Activated CD4-positive, alpha-beta memory T cell treated with anti-CD3 and anti-CD28 coated beads for 36 hours (primary cell): ENCODE measurements around the gene CDC34. TPM values are rescaled to one million over a fixed set of nuclear protein-coding genes. Genes with fewer than 3 reads are reported as not detected.

ENCODE experiments used
- CTCF ChIA-PET: fragments of 350-600 bp; sonication (Branson Sonifier 250); formaldehyde crosslinking; loops from one replicate; lab custom pipeline; 2021; ENCODE audit warnings: antibody characterized with exemption, inconsistent platforms; lab: Charles Lee
- POLR2A ChIA-PET: fragments of 350-600 bp; sonication (Branson Sonifier 250); formaldehyde crosslinking; loops from one replicate; lab custom pipeline; 2021; ENCODE audit warnings: antibody characterized with exemption; lab: Charles Lee
- DNase-seq: peaks from one replicate; pipeline ENCODE4 v3.0.0-alpha.2; 2020
- H3K27ac Mint-ChIP-seq: one replicate; pipeline ENCODE4 v1.8.0; 2021; ENCODE audit warnings: mixed read lengths
- H3K27me3 Mint-ChIP-seq: one replicate; pipeline ENCODE4 v1.8.0; 2021; ENCODE audit warnings: mixed read lengths
- H3K36me3 Mint-ChIP-seq: one replicate; pipeline ENCODE4 v1.8.0; 2021; ENCODE audit warnings: mixed read lengths
- H3K4me1 Mint-ChIP-seq: one replicate; pipeline ENCODE4 v1.8.0; 2021; ENCODE audit warnings: low read depth, mixed read lengths
- H3K4me3 Mint-ChIP-seq: one replicate; pipeline ENCODE4 v1.8.0; 2021; ENCODE audit warnings: mild to moderate bottlenecking, mixed read lengths
- H3K9me3 Mint-ChIP-seq: one replicate; pipeline ENCODE4 v1.8.0; 2021; ENCODE audit warnings: mixed read lengths
- intact Hi-C: fragments of 100-400 bp; cut with micrococcal nuclease; formaldehyde crosslinking; loops from one replicate; pipeline ENCODE4 v1.15.1; 2023
- total RNA-seq, 2 experiments: library from RNA; stranded (reverse); gene quantifications; one replicate each; pipeline ENCODE4 v1.2.3, GENCODE V29; 2021

CDC34 gene
- total RNA-seq, 2 experiments from 2014 or later: 45.9 to 46.4 TPM

DNA sequence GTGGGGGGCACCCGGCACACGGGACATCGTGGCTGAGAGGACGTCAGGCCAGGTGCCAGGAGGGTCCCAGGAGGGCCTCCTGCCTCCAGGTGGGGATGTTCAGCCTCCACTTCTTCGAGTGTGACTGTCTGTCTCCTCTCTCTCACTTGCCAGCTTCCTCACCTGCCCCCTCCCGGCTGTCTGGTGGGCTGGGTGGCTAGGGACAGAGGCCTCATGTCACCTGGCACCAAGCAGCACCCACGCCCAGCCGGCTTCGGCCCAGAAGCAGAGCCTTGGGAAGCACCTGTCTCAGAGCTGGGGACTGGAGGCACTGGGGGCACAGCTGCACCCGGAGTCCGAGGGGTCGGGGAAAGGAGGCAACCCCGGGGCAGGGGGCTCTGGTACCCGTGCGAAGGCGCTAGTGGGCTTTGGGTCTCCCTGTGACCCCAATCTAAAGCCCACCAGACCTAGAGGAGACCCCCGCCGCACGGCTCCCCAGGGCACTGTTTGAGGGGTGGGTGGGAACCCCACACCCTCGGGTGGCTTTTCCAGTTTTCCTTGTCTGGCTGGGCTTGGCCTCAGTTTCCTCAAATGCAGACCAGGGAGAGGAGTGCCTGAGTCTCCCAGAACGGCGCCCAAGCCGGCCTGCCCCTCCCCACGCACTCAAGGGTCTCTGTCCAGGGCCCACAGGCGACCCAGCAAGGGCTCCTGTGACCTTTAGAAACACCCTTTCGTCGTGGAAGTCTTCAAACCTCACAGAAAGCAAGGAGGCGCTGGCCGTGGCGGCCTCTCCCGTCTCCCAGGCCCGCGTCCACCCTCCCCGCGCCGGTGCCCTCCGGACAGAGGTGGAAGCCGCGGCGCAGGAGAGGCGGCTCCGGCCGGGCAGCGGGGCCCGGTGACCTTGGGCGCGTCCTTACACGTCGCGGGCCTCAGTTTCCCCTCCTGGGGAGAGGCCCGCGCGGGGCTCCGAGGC, 57.5 kb downstream of the CDC34 start:
- no peaks in the 10 kb centered on the region for H3K36me3 Mint-ChIP-seq
- peaks cover 14% of the 10 kb centered on the region for H3K27me3 Mint-ChIP-seq
- H3K9me3 Mint-ChIP-seq: no peaks in the 10 kb centered on the region
- DNase-seq: no peak
- intact Hi-C loops: loop anchor here (2.0 to 10.0 kb wide), 4 partner anchors 22 to 143 kb away; partner anchors contain the start of genes FGF22, POLRMT and RNF126
- no peak overlapping the region for H3K27ac Mint-ChIP-seq
- H3K4me3 Mint-ChIP-seq: no peak overlapping the region
- ChIA-PET POLR2A (no interaction called here), CTCF (interaction anchor here (0.6 to 1.3 kb wide), 5 partner anchors 11 to 122 kb away, joined by 3 to 6 read pairs (median 3); partner anchors contain the start of gene RNF126)
- peaks cover 4% of the 10 kb centered on the region for H3K4me1 Mint-ChIP-seq

GRCh38 chr19:589693-590395, 58.3 kb downstream of the CDC34 start, which contains the start of gene HCN2:
Gene HCN2 (plus strand): TSS chr19:589881. CDS start chr19:589946, 65 bp downstream.
- no peak for DNase-seq
- Mint-ChIP-seq H3K36me3 (no peaks in the 10 kb centered on the region), H3K9me3 (no peaks in the 10 kb centered on the region), H3K4me1 (peaks cover 4% of the 10 kb centered on the region), H3K4me3 (no peak within 1 kb of the TSS), H3K27ac (no peak within 1 kb of the TSS), H3K27me3 (peaks cover 14% of the 10 kb centered on the region)
- CTCF ChIA-PET: no interaction called here
- POLR2A ChIA-PET: no interaction called here
- intact Hi-C loops: loop anchor here (2.0 to 10.0 kb wide), 4 partner anchors 21 to 142 kb away; partner anchors contain the start of genes FGF22, POLRMT and RNF126

GRCh38 chr19:590396-590745, 58.8 kb downstream of the CDC34 start:
- peaks cover 4% of the 10 kb centered on the region for H3K4me1 Mint-ChIP-seq
- CTCF ChIA-PET: no interaction called here
- DNase-seq: peak; percentile 37
- H3K36me3 Mint-ChIP-seq: no peaks in the 10 kb centered on the region
- no peak overlapping the region for H3K4me3 Mint-ChIP-seq
- intact Hi-C loops: no loop called here
- H3K27me3 Mint-ChIP-seq: peaks cover 14% of the 10 kb centered on the region
- no peak overlapping the region for H3K27ac Mint-ChIP-seq
- POLR2A ChIA-PET: no interaction called here
- H3K9me3 Mint-ChIP-seq: no peaks in the 10 kb centered on the region

GRCh38 chr19:590750-591098, 59.2 kb downstream of the CDC34 start:
- Mint-ChIP-seq H3K4me1 (peaks cover 4% of the 10 kb centered on the region), H3K36me3 (no peaks in the 10 kb centered on the region), H3K27me3 (peaks cover 14% of the 10 kb centered on the region), H3K9me3 (no peaks in the 10 kb centered on the region), H3K4me3 (no peak overlapping the region), H3K27ac (no peak overlapping the region)
- no peak for DNase-seq
- intact Hi-C loops: no loop called here
- ChIA-PET POLR2A (no interaction called here), CTCF (no interaction called here)

GRCh38 chr19:591099-591958, 59.8 kb downstream of the CDC34 start:
- no peak overlapping the region for H3K27ac Mint-ChIP-seq
- CTCF ChIA-PET: no interaction called here

More at GRCh38 chr19:591099-591958, 59.8 kb downstream of the CDC34 start:
- DNase-seq: no peak
- no peaks in the 10 kb centered on the region for H3K36me3 Mint-ChIP-seq
- no peak overlapping the region for H3K4me3 Mint-ChIP-seq
- H3K27me3 Mint-ChIP-seq: peaks cover 14% of the 10 kb centered on the region
- peaks cover 4% of the 10 kb centered on the region for H3K4me1 Mint-ChIP-seq
- no peaks in the 10 kb centered on the region for H3K9me3 Mint-ChIP-seq
- POLR2A ChIA-PET: no interaction called here
- intact Hi-C loops: no loop called here

Other genes starting within 250 kb of the CDC34 start
- under 1 TPM; 0.51 to 0.67 TPM for gene PLPP2, start 240.4 kb upstream of the CDC34 start, total RNA-seq
- 10 to 100 TPM; 22.1 to 23.1 TPM for gene MIER2, start 187.0 kb upstream of the CDC34 start, total RNA-seq
- gene C2CD4C, start 122.6 kb upstream of the CDC34 start, total RNA-seq: under 1 TPM; 0.33 to 0.44 TPM
- gene SHC2, start 70.7 kb upstream of the CDC34 start, total RNA-seq: under 1 TPM in 1 of 2 experiments, not detected in 1; 0.21 TPM
- under 1 TPM; 0.22 to 0.36 TPM for gene MADCAM1, start 35.3 kb upstream of the CDC34 start, total RNA-seq
- 1 to 10 TPM; 8.1 to 8.5 TPM for gene TPGS1, start 24.3 kb upstream of the CDC34 start, total RNA-seq
- gene GZMM, start 12.3 kb downstream of the CDC34 start, total RNA-seq: 10 to 100 TPM; 27.2 to 27.4 TPM
- gene BSG, start 40.8 kb downstream of the CDC34 start, total RNA-seq: 100 to 1,000 TPM; 185 to 205 TPM
- gene HCN2, start 58.1 kb downstream of the CDC34 start, total RNA-seq: 1 to 10 TPM in 1 of 2 experiments, under 1 TPM in 1; 1.00 to 1.0 TPM
- 10 to 100 TPM; 71.5 to 72.5 TPM for gene POLRMT, start 101.8 kb downstream of the CDC34 start, total RNA-seq
- gene FGF22, start 108.1 kb downstream of the CDC34 start, total RNA-seq: under 1 TPM in 1 of 2 experiments, not detected in 1; 0.14 TPM
- gene RNF126, start 131.5 kb downstream of the CDC34 start, total RNA-seq: 10 to 100 TPM; 84.4 to 89.7 TPM
- 1 to 10 TPM; 5.7 to 6.0 TPM for gene FSTL3, start 144.6 kb downstream of the CDC34 start, total RNA-seq
- gene PRSS57, start 163.7 kb downstream of the CDC34 start, total RNA-seq: not detected
- gene PALM, start 177.2 kb downstream of the CDC34 start, total RNA-seq: under 1 TPM in 1 of 2 experiments, not detected in 1; 0.17 TPM
- not detected for gene MISP, start 219.4 kb downstream of the CDC34 start, total RNA-seq